LNCaP clone FGC (cell line): ENCODE data around the gene FAM234B.
A peak's percentile ranks its signal among the peaks of the same experiment; 100 is the strongest.
"Not testable (repeated sequence)": the region's sequence is repeated elsewhere in the genome, so short reads cannot be mapped to it uniquely, and the experiment has no call there.

Experiments used
- DNase-seq: peaks from one replicate; pipeline ENCODE4 v3.0.0-alpha.2; 2011; ENCODE audit warnings: low read depth
- H3K4me3 ChIP-seq: 2 replicates; pipeline ENCODE4 v1.5.1; 2011; ENCODE audit warnings: mild to moderate bottlenecking, low read depth, low read length, control low read depth
- CTCF ChIP-seq: IDR thresholded peaks from 2 replicates; pipeline ENCODE4 v1.5.1; 2012; ENCODE audit warnings: mild to moderate bottlenecking; ENCODE audit not compliant: control insufficient read depth, insufficient read depth; ENCODE audit errors: extremely low read depth

The FAM234B gene

DNA sequence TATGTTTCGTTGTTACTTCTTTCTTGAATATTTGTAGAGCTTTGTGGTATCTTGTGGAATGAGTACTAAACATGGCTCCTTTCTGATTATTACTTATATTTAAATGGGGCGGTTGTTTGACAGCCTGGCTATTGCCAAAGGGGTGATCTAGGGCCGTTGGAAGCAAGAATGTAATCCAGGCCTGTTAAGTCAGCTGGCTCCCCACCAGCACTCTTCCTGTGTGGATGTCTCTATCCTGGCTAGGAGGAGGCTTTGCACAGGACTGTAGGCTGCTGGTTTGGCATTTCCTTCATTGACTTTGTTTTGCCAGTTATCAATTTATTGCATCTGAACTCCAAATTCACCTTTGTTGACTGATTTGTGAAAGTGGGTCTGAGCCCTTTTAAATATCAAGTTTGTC lies 5.6 kb downstream of the FAM234B start:
- no peak overlapping the region for H3K4me3 ChIP-seq
- no peak for TF ChIP-seq CTCF
- peak; percentile 35 for DNase-seq

DNA sequence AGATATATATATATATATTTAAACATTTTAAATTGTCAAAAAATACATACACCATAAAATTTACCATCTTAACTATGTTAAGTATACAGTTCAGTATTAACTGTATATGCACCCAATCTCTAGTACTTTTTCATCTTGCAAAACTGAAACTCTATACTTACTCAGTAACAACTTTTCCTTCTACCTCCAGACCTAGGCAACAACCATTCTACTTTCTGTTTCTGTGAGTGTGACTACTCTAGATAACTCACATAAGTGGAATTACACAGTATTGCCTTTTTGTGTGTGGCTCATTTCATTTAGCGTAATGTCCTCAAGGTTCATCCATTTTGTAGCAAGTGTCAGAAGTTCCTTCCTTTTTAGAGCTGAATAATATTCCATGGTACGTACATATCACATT lies 8.2 kb downstream of the FAM234B start:
- no peak for TF ChIP-seq CTCF
- no peak overlapping the region for H3K4me3 ChIP-seq
- DNase-seq = no peak

GRCh38 chr12:13053617-13054016 lies 9.4 kb downstream of the FAM234B start:
- H3K4me3 ChIP-seq, DNase-seq: not testable (repeated sequence)

- no peak overlapping the region for H3K4me3 ChIP-seq
- no peak for TF ChIP-seq CTCF
- DNase-seq = no peak
These were observed 16.4 kb downstream of the FAM234B start for GRCh38 chr12:13060581-13060980.

DNA sequence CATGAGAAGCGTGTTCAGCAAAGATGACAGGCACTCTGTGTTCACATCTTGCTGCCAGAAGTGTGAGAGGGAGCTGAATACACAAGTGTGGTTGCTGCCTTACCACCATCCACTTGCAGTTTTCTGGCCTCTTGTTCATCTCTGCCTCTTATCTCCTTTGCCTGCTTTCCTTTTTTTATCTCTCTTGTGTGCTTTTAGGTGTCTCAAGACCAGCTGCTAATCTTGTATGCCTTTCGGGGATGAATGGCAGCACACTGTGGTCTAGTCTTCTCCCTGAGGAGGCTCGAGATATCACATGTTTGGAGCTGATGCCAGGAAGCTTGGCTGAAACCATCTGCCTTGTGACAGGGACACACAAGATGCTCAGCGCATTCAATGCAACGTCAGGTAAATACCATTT lies 17.2 kb downstream of the FAM234B start:
- no peak overlapping the region for H3K4me3 ChIP-seq
- DNase-seq = no peak
- no peak for TF ChIP-seq CTCF

DNA sequence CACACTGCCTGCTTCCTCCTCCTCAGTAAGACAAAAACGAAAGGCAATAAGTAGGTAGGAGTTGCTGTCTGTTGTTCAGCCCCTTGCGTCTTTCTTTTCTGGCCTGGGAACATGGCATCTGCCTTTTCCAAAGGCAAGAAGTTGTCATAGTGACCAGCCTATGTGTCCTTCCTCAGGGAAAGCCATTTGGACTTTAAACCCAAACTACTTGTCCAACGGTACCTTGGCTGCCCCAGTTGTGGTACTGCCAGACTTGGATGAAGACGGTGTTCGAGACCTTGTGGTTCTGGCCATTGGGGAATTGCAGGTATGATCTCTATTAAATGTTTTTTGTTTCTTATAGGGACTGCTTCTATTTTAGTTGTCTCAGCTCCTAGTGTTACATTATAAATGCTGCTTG lies 18.5 kb downstream of the FAM234B start:
- no peak for DNase-seq

DNA sequence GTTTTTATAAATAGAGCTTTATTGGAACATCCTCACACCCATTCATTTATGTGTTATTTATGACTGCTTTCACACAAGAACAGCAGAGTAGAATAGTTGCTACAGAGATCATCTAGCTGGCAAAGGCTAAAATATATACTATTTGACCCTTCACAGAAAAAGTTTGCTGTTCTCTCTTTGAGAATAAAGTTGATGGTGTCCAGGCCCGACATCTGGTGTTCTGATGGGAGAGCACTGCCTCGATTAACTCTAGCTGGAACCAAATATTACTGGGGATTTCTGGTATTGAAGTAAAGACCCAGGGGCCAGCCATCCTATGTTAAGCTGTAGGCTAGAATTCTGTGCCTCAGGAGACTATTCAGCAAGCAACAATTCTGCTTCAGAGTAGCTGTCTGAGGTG lies 21.8 kb downstream of the FAM234B start:
- no peak for DNase-seq
- TF ChIP-seq CTCF = no peak
- H3K4me3 ChIP-seq = no peak overlapping the region

More for the DNA sequence above, 18.5 kb downstream of the FAM234B start:
- no peak overlapping the region for H3K4me3 ChIP-seq
- TF ChIP-seq CTCF = no peak

- no peak for TF ChIP-seq CTCF
- no peak overlapping the region for H3K4me3 ChIP-seq
- DNase-seq = no peak
These were observed 22.3 kb downstream of the FAM234B start for GRCh38 chr12:13066459-13066858.
